Measurements from ENCODE around the gene SLCO1B1.
"Not testable (repeated sequence)": the region's sequence is repeated elsewhere in the genome, so short reads cannot be mapped to it uniquely, and the experiment has no call there.

GRCh38 chr12:21149861-21150260 lies 18.9 kb downstream of the SLCO1B1 start:
- TF ChIP-seq TEAD4 (IDR thresholded peaks at IDR 0.05; ENCODE audit: borderline replicate concordance, insufficient read depth); CTCF (IDR thresholded peaks at IDR 0.05); EZH2phosphoT487 (IDR thresholded peaks at IDR 0.05; ENCODE audit: borderline replicate concordance, low read depth); EP300 (IDR thresholded peaks at IDR 0.05; ENCODE audit: borderline replicate concordance in 1 of 2, low read depth in 1 of 2, low read length in 1 of 2); TAF1 (IDR thresholded peaks at IDR 0.05; ENCODE audit: borderline replicate concordance, low read depth, low read length); MAX (IDR thresholded peaks at IDR 0.05; ENCODE audit: low read depth); RFX5 (IDR thresholded peaks at IDR 0.05; ENCODE audit: low read length); TCF12 (IDR thresholded peaks at IDR 0.05); ELF1 (IDR thresholded peaks at IDR 0.05); NFIC (IDR thresholded peaks at IDR 0.05; ENCODE audit: borderline replicate concordance); POLR2AphosphoS5 (IDR thresholded peaks at IDR 0.05; ENCODE audit: low read depth, low read length); FOXM1 (IDR thresholded peaks at IDR 0.05; ENCODE audit: low read depth); RAD21 (IDR thresholded peaks at IDR 0.05; ENCODE audit: low read length): not testable (repeated sequence)

All from SK-N-SH (cell line).